Liver (tissue), 3 donors: ENCODE data around the gene LRRC37A3.
"Not testable (repeated sequence)": the region's sequence is repeated elsewhere in the genome, so short reads cannot be mapped to it uniquely, and the experiment has no call there.

Experiments
- CTCF ChIP-seq: fragments of 150-350 bp; IDR thresholded peaks from 2 replicates; pipeline ENCODE4 v1.5.1; 2017; ENCODE audit warnings: improper control_type of control experiment, low read depth, low read length; ENCODE audit not compliant: missing input control
- GABPA ChIP-seq, 2 donors: IDR thresholded peaks in 1 of 2; conservative IDR thresholded peaks in 1 of 2; 2 replicates each; pipeline ENCODE4 v1.6.1; 2016; ENCODE audit warnings: antibody characterized with exemption in 2 of 2, mild to moderate bottlenecking in 1 of 2, moderate library complexity in 1 of 2
- MAX ChIP-seq: IDR thresholded peaks from 2 replicates; pipeline ENCODE4 v1.6.1; 2016; ENCODE audit warnings: antibody characterized with exemption
- REST ChIP-seq: IDR thresholded peaks from 2 replicates; pipeline ENCODE4 v1.6.1; 2016; ENCODE audit warnings: antibody characterized with exemption, mild to moderate bottlenecking
- donor health status: healthy.
- donor health status: healthy.

GRCh38 chr17:64843918-64844317 lies 75.4 kb downstream of the LRRC37A3 start:
- not testable (repeated sequence) for TF ChIP-seq CTCF; GABPA (IDR thresholded peaks at IDR 0.05 in 1 of 2, conservative IDR thresholded peaks at IDR 0.05 in 1 of 2); MAX; REST
